ENCODE measurements around the gene ARHGEF9. TPM values are rescaled to one million over a fixed set of nuclear protein-coding genes. Genes with fewer than 3 reads are reported as not detected.

The ARHGEF9 gene
- polyA plus RNA-seq, 1 of the 3 experiments (the other 2 are of a cell fraction): 6.4 TPM

GRCh38 chrX:63784346-63784901 is 590 bp downstream of the ARHGEF9 start:
- Histone ChIP-seq H3K27ac (ENCODE audit: low read depth in 2 of 2, low read length in 1 of 2) (no peak overlapping the region; a peak in 1 of 4 replicates), H3K9me3 (no peaks in the 10 kb centered on the region), H3K27me3 (ENCODE audit: insufficient read depth) (no peaks in the 10 kb centered on the region), H3K79me2 (ENCODE audit: insufficient read depth) (no peaks in the 10 kb centered on the region), H3K36me3 (replicated peaks in 1 of 2; ENCODE audit: control insufficient read depth in 1 of 2, insufficient read depth in 2 of 2, low read length in 1 of 2) (no peaks in the 10 kb centered on the region), H3K4me1 (ENCODE audit: control insufficient read depth in 1 of 2, insufficient read depth in 2 of 2, low read depth in 1 of 2, low read length in 1 of 2) (no peaks in the 10 kb centered on the region; a peak in 1 of 4 replicates), H3K9me2 (no peaks in the 10 kb centered on the region), H3K4me3 (ENCODE audit: low read depth in 2 of 2, low read length in 1 of 2) (peak overlapping the region in 1 of 2 experiments; percentile 44; a peak in 2 of 4 replicates), H2AFZ (ENCODE audit: low read depth) (no peak overlapping the region), H3F3A (replicated peaks; ENCODE audit: insufficient read depth) (no peaks in the 10 kb centered on the region), H3K9ac (no peak overlapping the region), H3K4me2 (peak overlapping the region; percentile 77), H4K20me1 (ENCODE audit: insufficient read depth) (no peaks in the 10 kb centered on the region)
- TF ChIP-seq GABPA (IDR thresholded peaks at IDR 0.05; ENCODE audit: low read depth) (no peak), GATA2 (CRISPR knock-in tag; IDR thresholded peaks at IDR 0.05) (no peak), YY1 (IDR thresholded peaks at IDR 0.05; ENCODE audit: low read depth) (no peak), NFIC (IDR thresholded peaks at IDR 0.05; ENCODE audit: borderline replicate concordance) (no peak), EP300 (IDR thresholded peaks at IDR 0.05; ENCODE audit: borderline replicate concordance in 1 of 2, low read depth in 1 of 2, low read length in 1 of 2) (no peak), FOSL2 (IDR thresholded peaks at IDR 0.05; ENCODE audit: borderline replicate concordance, low read depth) (no peak), FOXM1 (IDR thresholded peaks at IDR 0.05; ENCODE audit: low read depth) (no peak), TCF12 (IDR thresholded peaks at IDR 0.05) (no peak), CHD2 (IDR thresholded peaks at IDR 0.05; ENCODE audit: low read length, partially characterized antibody) (no peak), MXI1 (IDR thresholded peaks at IDR 0.05; ENCODE audit: low read depth, low read length) (no peak), SIN3A (IDR thresholded peaks at IDR 0.05; ENCODE audit: borderline replicate concordance, low read depth, low read length) (no peak), ZBTB33 (IDR thresholded peaks at IDR 0.05; ENCODE audit: borderline replicate concordance, low read depth) (no peak), ELF1 (IDR thresholded peaks at IDR 0.05) (no peak)
- TF ChIP-seq, protein P1, sequence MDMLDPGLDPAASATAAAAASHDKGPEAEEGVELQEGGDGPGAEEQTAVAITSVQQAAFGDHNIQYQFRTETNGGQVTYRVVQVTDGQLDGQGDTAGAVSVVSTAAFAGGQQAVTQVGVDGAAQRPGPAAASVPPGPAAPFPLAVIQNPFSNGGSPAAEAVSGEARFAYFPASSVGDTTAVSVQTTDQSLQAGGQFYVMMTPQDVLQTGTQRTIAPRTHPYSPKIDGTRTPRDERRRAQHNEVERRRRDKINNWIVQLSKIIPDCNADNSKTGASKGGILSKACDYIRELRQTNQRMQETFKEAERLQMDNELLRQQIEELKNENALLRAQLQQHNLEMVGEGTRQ (IDR thresholded peaks at IDR 0.05; ENCODE audit: borderline replicate concordance, low read depth, low read length): no peak
- TF ChIP-seq, protein P2, sequence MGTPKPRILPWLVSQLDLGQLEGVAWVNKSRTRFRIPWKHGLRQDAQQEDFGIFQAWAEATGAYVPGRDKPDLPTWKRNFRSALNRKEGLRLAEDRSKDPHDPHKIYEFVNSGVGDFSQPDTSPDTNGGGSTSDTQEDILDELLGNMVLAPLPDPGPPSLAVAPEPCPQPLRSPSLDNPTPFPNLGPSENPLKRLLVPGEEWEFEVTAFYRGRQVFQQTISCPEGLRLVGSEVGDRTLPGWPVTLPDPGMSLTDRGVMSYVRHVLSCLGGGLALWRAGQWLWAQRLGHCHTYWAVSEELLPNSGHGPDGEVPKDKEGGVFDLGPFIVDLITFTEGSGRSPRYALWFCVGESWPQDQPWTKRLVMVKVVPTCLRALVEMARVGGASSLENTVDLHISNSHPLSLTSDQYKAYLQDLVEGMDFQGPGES (IDR thresholded peaks at IDR 0.05; ENCODE audit: low read depth, low read length): no peak
- CTCF ChIA-PET: no interaction called here
- no peak for DNase-seq
- WGBS (ENCODE audit: low lambda C conversion rate): 18% methylated on average over 3 of the region's 4 CpGs
- POLR2A ChIA-PET: interaction anchor here (1.2 to 1.8 kb wide), 2 partner anchors 29 to 40 kb away, joined by 3 to 6 read pairs; no protein-coding TSS in a partner anchor
